ENCODE measurements around the gene KCNH1. TPM values are rescaled to one million over a fixed set of nuclear protein-coding genes. Genes with fewer than 3 reads are reported as not detected.

KCNH1 gene
- total and polyA plus RNA-seq, 10 donors: not detected

GRCh38 chr1:210828996-210829596, 304.9 kb downstream of the KCNH1 start:
- Histone ChIP-seq H3K27me3 (replicated peaks in 1 of 7) (no peaks in the 10 kb centered on the region), H3K4me3 (no peak overlapping the region), H3K27ac (no peak overlapping the region), H3K36me3 (no peaks in the 10 kb centered on the region), H3K9me3 (no peaks in the 10 kb centered on the region), H3K4me1 (no peaks in the 10 kb centered on the region)
- WGBS, 5 donors: 65 to 78% (median 67%) methylated on average over 4 of the region's 4 CpGs
- TF ChIP-seq CTCF (IDR thresholded peaks at IDR 0.05 in 8 of 11, conservative IDR thresholded peaks at IDR 0.05 in 3 of 11): no peak
- DNase-seq: no peak
- intact Hi-C loops (cut with DNase I; ENCODE audit: low total_unique reads): no loop called here

GRCh38 chr1:210827481-210827880, 306.5 kb downstream of the KCNH1 start:
- DNase-seq: no peak
- H3K4me1 ChIP-seq: no peaks in the 10 kb centered on the region
- H3K36me3 ChIP-seq: no peaks in the 10 kb centered on the region
- no peak overlapping the region for H3K27ac ChIP-seq
- no peaks in the 10 kb centered on the region for H3K9me3 ChIP-seq
- no peak overlapping the region for H3K4me3 ChIP-seq
- intact Hi-C loops (cut with DNase I; ENCODE audit: low total_unique reads): no loop called here
- TF ChIP-seq CTCF (IDR thresholded peaks at IDR 0.05 in 8 of 11, conservative IDR thresholded peaks at IDR 0.05 in 3 of 11): no peak
- TF ChIP-seq POLR2AphosphoS5 (IDR thresholded peaks at IDR 0.05): no peak
- TF ChIP-seq POLR2A (IDR thresholded peaks at IDR 0.05): no peak
- no peaks in the 10 kb centered on the region for H3K27me3 ChIP-seq (replicated peaks in 1 of 7)

GRCh38 chr1:210826686-210827085, 307.3 kb downstream of the KCNH1 start:
- 92 to 96% (median 96%) methylated on average over 5 of the region's 5 CpGs for WGBS, 5 donors
- Histone ChIP-seq H3K27me3 (replicated peaks in 1 of 7) (no peaks in the 10 kb centered on the region), H3K4me3 (no peak overlapping the region), H3K36me3 (no peaks in the 10 kb centered on the region), H3K27ac (no peak overlapping the region), H3K9me3 (no peaks in the 10 kb centered on the region), H3K4me1 (no peaks in the 10 kb centered on the region)
- no peak for TF ChIP-seq POLR2AphosphoS5 (IDR thresholded peaks at IDR 0.05)
- no peak for TF ChIP-seq CTCF (IDR thresholded peaks at IDR 0.05 in 8 of 11, conservative IDR thresholded peaks at IDR 0.05 in 3 of 11)
- no peak for TF ChIP-seq POLR2A (IDR thresholded peaks at IDR 0.05)
- intact Hi-C loops (cut with DNase I; ENCODE audit: low total_unique reads): no loop called here
- DNase-seq: no peak

GRCh38 chr1:210822932-210823331, 311.0 kb downstream of the KCNH1 start:
- 41 to 81% (median 62%) methylated on average over 1 of the region's 1 CpG for WGBS, 5 donors
- intact Hi-C loops (cut with DNase I; ENCODE audit: low total_unique reads): no loop called here
- H3K4me1 ChIP-seq: no peaks in the 10 kb centered on the region
- no peaks in the 10 kb centered on the region for H3K36me3 ChIP-seq
- no peaks in the 10 kb centered on the region for H3K9me3 ChIP-seq
- TF ChIP-seq CTCF (IDR thresholded peaks at IDR 0.05 in 8 of 11, conservative IDR thresholded peaks at IDR 0.05 in 3 of 11): no peak
- H3K27me3 ChIP-seq (replicated peaks in 1 of 7): no peaks in the 10 kb centered on the region
- no peak for DNase-seq
- H3K4me3 ChIP-seq: no peak overlapping the region
- H3K27ac ChIP-seq: no peak overlapping the region
